ENCODE results near the gene CACNA2D4. TPM values are rescaled to one million over a fixed set of nuclear protein-coding genes. Genes with fewer than 3 reads are reported as not detected.

The CACNA2D4 gene
- total RNA-seq, 1 donor from 2014 or later: 0.87 TPM

DNA sequence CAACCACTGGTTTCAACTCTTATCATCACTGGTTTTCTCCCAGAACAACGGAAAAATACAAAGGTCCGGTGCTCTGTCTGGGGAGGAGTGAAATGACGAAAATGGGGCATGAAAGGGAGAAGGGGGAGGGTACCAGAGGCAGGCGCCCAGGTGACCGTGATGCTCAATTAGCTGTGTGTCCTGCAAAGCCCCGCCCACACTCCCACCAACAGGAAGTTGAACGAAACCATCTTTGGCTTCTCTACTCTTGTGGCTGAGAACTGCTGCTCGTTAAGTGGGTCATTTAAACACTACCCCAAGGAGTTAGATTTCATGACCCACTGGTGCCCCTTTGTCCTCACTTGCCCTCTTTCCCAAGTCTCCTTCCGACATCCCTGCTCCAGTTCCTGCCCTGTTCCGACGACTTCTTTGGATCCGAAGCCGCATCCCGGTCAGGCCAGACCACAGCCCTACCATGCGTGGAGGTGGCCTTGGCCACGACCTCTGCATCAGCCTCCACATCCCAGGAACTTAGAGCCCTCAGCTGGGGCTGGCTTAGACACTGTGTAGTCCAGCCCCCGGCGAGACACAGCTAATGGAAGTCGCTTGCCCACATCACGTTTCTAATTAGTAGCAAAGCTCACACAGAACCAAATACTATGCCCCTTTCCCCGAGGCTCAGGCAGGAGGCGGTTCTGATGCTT is 109.5 kb downstream of the CACNA2D4 start:
- no peak overlapping the region for H3K27ac Mint-ChIP-seq
- no peak overlapping the region for H3K4me3 Mint-ChIP-seq
- peaks cover 9% of the 10 kb centered on the region for H3K4me1 Mint-ChIP-seq (ENCODE audit: unreplicated experiment)
- peaks cover 6% of the 10 kb centered on the region for H3K9me3 Mint-ChIP-seq
- TF ChIP-seq, protein P1, sequence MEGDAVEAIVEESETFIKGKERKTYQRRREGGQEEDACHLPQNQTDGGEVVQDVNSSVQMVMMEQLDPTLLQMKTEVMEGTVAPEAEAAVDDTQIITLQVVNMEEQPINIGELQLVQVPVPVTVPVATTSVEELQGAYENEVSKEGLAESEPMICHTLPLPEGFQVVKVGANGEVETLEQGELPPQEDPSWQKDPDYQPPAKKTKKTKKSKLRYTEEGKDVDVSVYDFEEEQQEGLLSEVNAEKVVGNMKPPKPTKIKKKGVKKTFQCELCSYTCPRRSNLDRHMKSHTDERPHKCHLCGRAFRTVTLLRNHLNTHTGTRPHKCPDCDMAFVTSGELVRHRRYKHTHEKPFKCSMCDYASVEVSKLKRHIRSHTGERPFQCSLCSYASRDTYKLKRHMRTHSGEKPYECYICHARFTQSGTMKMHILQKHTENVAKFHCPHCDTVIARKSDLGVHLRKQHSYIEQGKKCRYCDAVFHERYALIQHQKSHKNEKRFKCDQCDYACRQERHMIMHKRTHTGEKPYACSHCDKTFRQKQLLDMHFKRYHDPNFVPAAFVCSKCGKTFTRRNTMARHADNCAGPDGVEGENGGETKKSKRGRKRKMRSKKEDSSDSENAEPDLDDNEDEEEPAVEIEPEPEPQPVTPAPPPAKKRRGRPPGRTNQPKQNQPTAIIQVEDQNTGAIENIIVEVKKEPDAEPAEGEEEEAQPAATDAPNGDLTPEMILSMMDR (conservative IDR thresholded peaks at IDR 0.05): no peak
- no peak for DNase-seq (ENCODE audit: extremely low spot score, unreplicated experiment)
- H3K36me3 Mint-ChIP-seq: no peaks in the 10 kb centered on the region
- peaks cover 21% of the 10 kb centered on the region for H3K27me3 Mint-ChIP-seq

DNA sequence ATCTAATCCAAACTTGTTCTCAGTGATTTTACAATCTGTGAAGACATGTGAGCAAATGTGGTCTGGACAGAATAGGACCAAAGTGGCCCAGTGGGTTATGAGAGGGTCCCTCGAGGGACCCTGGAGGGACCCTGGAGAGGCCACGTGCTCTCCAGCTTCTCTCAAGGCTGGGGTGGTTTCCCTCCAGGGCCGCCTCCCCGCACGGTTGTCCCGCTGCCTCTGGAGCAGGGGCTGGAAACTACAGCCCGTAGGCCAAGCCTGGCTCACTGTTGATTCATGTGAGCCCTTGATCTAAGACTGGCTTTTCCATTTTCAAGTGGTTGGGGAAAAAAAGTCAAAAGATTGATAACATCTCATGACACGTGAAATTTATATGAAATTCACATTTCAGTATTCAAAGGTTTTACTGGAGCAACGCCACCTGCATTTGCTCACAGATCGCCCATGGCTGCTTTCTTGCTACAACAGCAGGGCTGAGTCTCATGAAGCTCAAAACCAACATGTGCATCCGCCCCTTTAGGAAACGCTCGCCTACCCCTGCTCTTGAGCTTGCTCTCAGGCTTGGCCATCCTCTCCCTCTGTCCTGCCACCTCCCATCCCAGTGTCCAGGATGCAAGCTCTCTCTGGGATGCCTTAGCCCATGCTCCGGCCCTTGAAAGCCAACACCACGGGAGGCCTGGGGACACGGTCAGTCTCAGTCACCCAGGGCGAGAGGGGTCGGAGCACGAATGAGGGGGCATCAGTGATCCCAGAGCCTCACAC is 110.2 kb downstream of the CACNA2D4 start:
- no peak overlapping the region for H3K27ac Mint-ChIP-seq
- no peak overlapping the region for H3K4me3 Mint-ChIP-seq
- H3K36me3 Mint-ChIP-seq: no peaks in the 10 kb centered on the region
- peaks cover 17% of the 10 kb centered on the region for H3K27me3 Mint-ChIP-seq
- TF ChIP-seq, protein P1 (conservative IDR thresholded peaks at IDR 0.05): no peak
- H3K4me1 Mint-ChIP-seq (ENCODE audit: unreplicated experiment): peaks cover 9% of the 10 kb centered on the region
- DNase-seq (ENCODE audit: extremely low spot score, unreplicated experiment): no peak
- H3K9me3 Mint-ChIP-seq: peaks cover 6% of the 10 kb centered on the region

DNA sequence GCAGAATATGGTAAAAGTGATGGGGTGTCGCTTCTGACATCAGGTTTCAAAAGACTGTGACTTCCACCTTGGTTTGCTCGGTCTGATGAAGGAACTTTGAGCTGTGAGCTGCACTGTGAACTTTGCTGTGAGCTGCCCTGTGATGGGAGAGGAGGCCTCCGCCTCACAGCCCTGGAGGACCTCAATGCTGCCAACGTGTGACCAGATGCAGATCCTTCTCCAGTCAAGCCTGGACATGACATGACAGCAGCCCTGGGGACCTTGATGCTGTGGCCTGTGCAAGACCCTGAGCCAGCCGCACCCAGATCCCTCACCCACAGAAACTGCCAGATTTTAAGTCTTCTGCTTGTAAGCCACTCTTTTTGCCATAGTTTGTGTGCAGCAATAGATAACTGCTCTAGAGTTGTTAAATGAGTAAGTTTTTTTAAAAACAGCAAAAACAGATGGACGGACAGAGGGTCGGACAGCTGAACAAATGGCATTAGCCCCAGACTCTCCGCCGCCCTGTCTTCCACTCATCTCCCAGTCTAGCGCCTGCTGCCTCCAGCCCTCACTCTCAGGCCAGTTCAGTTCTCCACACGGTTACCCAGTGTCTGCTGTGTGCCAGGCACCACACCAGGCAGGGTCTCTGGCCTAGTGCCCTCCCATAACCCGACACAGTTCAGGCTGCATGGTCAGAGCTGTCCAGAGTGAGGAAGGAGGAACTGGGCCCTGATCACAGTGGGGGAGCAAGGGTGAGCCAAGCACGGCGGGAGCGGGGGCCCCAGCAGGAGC is 111.2 kb downstream of the CACNA2D4 start:
- TF ChIP-seq, protein P1 (conservative IDR thresholded peaks at IDR 0.05): no peak
- no peak for DNase-seq (ENCODE audit: extremely low spot score, unreplicated experiment)
- peaks cover 9% of the 10 kb centered on the region for H3K4me1 Mint-ChIP-seq (ENCODE audit: unreplicated experiment)
- H3K9me3 Mint-ChIP-seq: peaks cover 6% of the 10 kb centered on the region
- H3K27ac Mint-ChIP-seq: no peak overlapping the region
- no peak overlapping the region for H3K4me3 Mint-ChIP-seq
- no peaks in the 10 kb centered on the region for H3K36me3 Mint-ChIP-seq
- H3K27me3 Mint-ChIP-seq: peaks cover 12% of the 10 kb centered on the region

DNA sequence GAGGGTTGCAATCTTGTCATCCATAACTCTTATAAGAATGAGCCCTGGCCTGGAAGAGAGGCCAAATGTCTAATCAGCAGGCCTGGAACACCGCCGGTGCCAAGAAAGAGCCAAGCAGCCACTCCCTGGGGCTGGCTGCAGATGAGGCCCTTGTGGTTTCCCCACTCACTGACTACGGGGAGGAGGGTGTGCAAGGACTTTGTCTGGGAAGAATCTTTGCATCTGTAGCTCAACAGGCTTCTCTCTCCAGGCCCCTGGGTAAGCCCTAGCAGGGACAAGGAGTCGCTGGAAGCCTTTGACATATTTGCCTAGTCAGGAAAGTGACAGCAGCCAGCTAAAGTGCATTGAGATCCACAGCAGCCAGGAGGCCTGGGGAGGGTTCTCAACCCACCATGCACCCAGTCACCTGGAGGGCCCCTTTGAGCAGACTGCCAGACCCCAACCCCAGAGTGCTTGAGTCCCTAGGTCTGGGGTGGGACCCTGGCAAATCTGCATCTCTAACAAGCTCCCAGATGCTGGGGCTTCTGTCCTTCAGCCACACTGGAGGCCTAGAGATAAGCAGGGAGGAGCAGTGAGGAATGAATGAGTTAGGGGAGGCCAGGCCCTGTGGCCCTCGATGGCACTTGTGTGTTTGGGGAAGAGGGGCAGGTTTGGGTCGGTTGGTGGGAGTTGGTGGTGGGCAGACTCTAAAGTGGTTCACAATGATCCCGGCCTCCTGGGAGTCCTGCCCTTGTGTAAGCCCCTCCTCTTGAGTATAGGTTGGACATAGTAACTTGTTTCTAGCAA is 112.0 kb downstream of the CACNA2D4 start:
- Mint-ChIP-seq H3K4me3 (no peak overlapping the region), H3K27me3 (peaks cover 12% of the 10 kb centered on the region), H3K27ac (no peak overlapping the region), H3K36me3 (no peaks in the 10 kb centered on the region), H3K9me3 (peaks cover 6% of the 10 kb centered on the region), H3K4me1 (ENCODE audit: unreplicated experiment) (peaks cover 9% of the 10 kb centered on the region)
- TF ChIP-seq, protein P1 (conservative IDR thresholded peaks at IDR 0.05): no peak
- DNase-seq (ENCODE audit: extremely low spot score, unreplicated experiment): no peak

DNA sequence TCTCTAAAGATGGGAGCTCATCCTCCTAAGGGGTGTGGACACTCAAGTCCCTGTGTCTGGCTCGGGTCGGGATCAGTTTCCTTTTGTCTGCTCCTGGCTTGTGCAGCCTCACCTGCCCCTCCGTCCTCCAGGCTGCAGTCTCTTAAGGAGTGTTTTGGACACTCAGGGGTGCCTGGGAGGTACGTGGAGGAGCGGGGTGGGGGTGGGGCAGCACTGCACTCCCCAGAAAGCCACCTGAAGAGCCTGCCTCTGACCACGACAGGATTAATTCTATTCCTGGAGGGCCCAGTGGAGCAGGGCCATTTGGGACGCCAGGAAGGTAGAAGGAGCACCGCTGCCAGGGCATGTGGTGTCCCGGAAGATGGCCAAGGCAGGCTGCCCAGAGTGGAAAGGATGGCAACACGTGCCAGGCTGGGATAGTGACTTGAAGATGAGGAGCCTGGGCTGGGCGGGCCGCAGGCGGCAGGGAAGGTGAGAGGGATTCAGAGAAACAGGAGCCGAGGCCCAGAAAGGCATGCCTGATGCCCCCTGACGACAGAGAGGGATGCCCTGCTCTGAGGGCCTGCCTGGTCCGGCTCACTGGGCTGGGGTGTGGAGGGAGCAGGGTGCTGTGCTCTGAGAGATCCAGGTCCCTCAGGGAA is 112.9 kb downstream of the CACNA2D4 start:
- H3K4me1 Mint-ChIP-seq (ENCODE audit: unreplicated experiment): peaks cover 9% of the 10 kb centered on the region
- H3K36me3 Mint-ChIP-seq: no peaks in the 10 kb centered on the region
- TF ChIP-seq, protein P1 (conservative IDR thresholded peaks at IDR 0.05): no peak
- H3K4me3 Mint-ChIP-seq: no peak overlapping the region
- no peak for DNase-seq (ENCODE audit: extremely low spot score, unreplicated experiment)
- H3K9me3 Mint-ChIP-seq: peaks cover 6% of the 10 kb centered on the region
- H3K27ac Mint-ChIP-seq: no peak overlapping the region
- peaks cover 10% of the 10 kb centered on the region for H3K27me3 Mint-ChIP-seq
